NB4 (cell line): ENCODE data around the gene GPAM.

ENCODE experiments used
- CTCF ChIP-seq: IDR thresholded peaks from one replicate; pipeline ENCODE4 v1.5.1; 2012; ENCODE audit warnings: low read depth, low read length
- MYC ChIP-seq: IDR thresholded peaks from 2 replicates; pipeline ENCODE4 v1.6.1; 2011; ENCODE audit warnings: low read depth, low read length
- POLR2A ChIP-seq: IDR thresholded peaks from 2 replicates; pipeline ENCODE4 v1.6.1; 2011; ENCODE audit warnings: mild to moderate bottlenecking; ENCODE audit not compliant: insufficient read length; ENCODE audit errors: extremely low read depth

GRCh38 chr10:112191041-112191590 lies 7.6 kb upstream of the GPAM start:
- TF ChIP-seq CTCF (no peak), POLR2A (no peak), MYC (no peak)
